Measurements from ENCODE around the gene WFDC6. TPM values are rescaled to one million over a fixed set of nuclear protein-coding genes. Genes with fewer than 3 reads are reported as not detected.
"Not testable (repeated sequence)": the region's sequence is repeated elsewhere in the genome, so short reads cannot be mapped to it uniquely, and the experiment has no call there.

WFDC6 gene
- total RNA-seq, 1 experiment from 2014 or later = not detected

DNA sequence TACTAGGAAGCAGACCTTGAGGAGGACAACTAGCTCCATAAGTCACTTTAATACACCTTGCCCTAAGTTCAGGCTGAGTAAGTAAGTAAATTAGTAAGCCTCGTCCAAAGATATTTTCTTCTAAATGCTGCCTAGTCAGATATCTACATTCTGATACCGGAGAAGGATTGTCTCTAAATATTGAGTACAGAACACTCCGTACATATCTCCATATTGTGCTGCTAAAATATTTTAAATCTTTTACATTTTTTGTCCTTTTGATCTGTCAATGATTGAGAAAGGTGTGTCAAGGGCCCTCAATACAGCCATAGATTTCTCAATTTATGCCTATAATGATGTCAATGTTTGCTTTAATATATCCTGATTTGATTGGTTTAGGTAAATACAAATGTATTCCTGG, 36.6 kb upstream of the WFDC6 start:
- Histone ChIP-seq H3K4me3 (ENCODE audit: low read length) (no peak overlapping the region), H3K9me2 (replicated peaks; ENCODE audit: insufficient read depth, low read length) (no peaks in the 10 kb centered on the region), H3K4me1 (ENCODE audit: low read length) (no peaks in the 10 kb centered on the region; the same call in 1 of the 2 replicates), H3K27ac (ENCODE audit: low read length) (no peak overlapping the region), H3K4me2 (ENCODE audit: low read depth, low read length, poor library complexity, severe bottlenecking) (no peak overlapping the region), H3K27me3 (ENCODE audit: low read length) (no peaks in the 10 kb centered on the region), H3K79me2 (ENCODE audit: low read length) (no peaks in the 10 kb centered on the region), H4K20me1 (ENCODE audit: insufficient read depth, low read depth, low read length) (no peaks in the 10 kb centered on the region), H2AFZ (ENCODE audit: low read length) (no peak overlapping the region), H3K36me3 (ENCODE audit: insufficient read depth, low read length) (no peaks in the 10 kb centered on the region), H3K9me3 (ENCODE audit: low read length) (no peaks in the 10 kb centered on the region), H3K9ac (ENCODE audit: low read length) (no peak overlapping the region)
- DNase-seq = no peak

DNA sequence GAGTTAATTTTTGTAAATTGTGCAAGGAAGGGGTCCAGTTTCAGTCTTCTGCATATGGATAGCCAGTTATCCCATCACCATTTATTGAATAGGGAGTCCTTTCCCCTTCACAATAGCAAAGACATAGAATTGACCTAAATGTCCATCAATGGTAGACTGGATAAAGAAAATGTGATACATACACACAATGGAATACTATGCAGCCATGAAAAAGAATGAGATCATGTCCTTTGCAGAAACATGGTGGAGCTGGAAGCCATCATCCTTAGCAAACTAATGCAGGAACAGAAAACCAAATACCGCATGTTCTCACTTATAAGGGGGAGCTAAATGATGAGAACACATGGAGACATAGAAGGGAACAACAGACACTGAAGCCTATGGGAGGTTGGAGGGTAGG, 30.4 kb upstream of the WFDC6 start:
- H3K4me1 ChIP-seq (ENCODE audit: low read length); H3K9me3 ChIP-seq (ENCODE audit: low read length); H3K36me3 ChIP-seq (ENCODE audit: insufficient read depth, low read length); H3K9ac ChIP-seq (ENCODE audit: low read length); H3K4me3 ChIP-seq (ENCODE audit: low read length); H3K9me2 ChIP-seq (replicated peaks; ENCODE audit: insufficient read depth, low read length); H3K4me2 ChIP-seq (ENCODE audit: low read depth, low read length, poor library complexity, severe bottlenecking); DNase-seq; H3K27me3 ChIP-seq (ENCODE audit: low read length); H3K27ac ChIP-seq (ENCODE audit: low read length); H3K79me2 ChIP-seq (ENCODE audit: low read length); H4K20me1 ChIP-seq (ENCODE audit: insufficient read depth, low read depth, low read length); H2AFZ ChIP-seq (ENCODE audit: low read length): not testable (repeated sequence)

DNA sequence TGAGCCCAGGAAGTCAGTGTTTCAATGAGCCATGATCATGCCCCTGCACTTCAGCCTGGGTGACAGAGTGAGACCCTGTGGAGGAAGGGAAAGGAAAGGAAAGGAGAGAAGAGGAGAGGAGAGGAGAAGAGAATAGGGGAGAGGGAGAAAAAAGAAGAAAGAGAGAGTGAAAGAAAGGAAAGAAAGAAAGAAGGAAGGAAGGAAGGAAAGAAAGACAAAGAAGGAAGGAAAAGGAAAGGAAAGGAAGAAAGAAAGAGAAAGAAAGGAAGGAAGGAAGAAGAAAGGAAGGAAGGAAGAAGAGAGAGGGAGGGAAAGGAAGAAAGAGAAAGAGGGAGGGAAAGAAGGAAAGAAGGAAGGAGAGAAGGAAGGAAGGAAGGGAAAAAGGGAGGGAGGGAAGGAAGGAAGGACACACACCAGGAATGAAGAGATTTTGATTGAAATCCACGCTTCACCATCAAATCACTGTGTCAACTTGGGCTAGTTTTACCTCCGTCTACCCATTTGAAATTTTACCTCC, 25.5 kb upstream of the WFDC6 start:
- H3K9me3 ChIP-seq (ENCODE audit: low read length) = no peaks in the 10 kb centered on the region
- no peak for DNase-seq
- H3K27ac ChIP-seq (ENCODE audit: low read length) = no peak overlapping the region
- H3K4me1 ChIP-seq (ENCODE audit: low read length) = no peaks in the 10 kb centered on the region
- H3K79me2 ChIP-seq (ENCODE audit: low read length) = no peaks in the 10 kb centered on the region
- H3K27me3 ChIP-seq (ENCODE audit: low read length) = no peaks in the 10 kb centered on the region
- no peak overlapping the region for H3K4me2 ChIP-seq (ENCODE audit: low read depth, low read length, poor library complexity, severe bottlenecking)
- H3K36me3 ChIP-seq (ENCODE audit: insufficient read depth, low read length) = no peaks in the 10 kb centered on the region
- H2AFZ ChIP-seq (ENCODE audit: low read length) = no peak overlapping the region
- no peaks in the 10 kb centered on the region for H3K9me2 ChIP-seq (replicated peaks; ENCODE audit: insufficient read depth, low read length)
- no peaks in the 10 kb centered on the region for H4K20me1 ChIP-seq (ENCODE audit: insufficient read depth, low read depth, low read length)
- no peak overlapping the region for H3K4me3 ChIP-seq (ENCODE audit: low read length)
- H3K9ac ChIP-seq (ENCODE audit: low read length) = no peak overlapping the region

DNA sequence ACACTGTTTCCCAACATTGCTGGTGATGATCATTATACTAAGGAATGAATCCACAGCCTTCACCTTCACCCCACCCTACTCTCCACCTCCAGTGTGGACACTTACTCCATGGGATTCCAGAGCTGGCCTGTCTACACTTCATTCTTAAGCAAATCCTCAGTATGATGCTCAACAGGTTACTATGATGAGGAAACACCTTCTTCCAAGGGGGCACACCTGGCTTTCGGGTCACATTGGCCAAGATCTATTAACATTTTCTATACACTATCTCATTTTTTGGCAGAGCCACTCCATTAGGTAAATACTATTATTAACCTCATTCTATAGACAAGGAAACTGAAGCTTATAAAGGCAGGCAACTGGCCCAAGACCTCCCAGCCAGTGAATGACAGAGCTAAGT, 15.9 kb upstream of the WFDC6 start:
- H3K9me2 ChIP-seq (replicated peaks; ENCODE audit: insufficient read depth, low read length) = no peaks in the 10 kb centered on the region
- H3K4me2 ChIP-seq (ENCODE audit: low read depth, low read length, poor library complexity, severe bottlenecking) = no peak overlapping the region
- no peak overlapping the region for H3K9ac ChIP-seq (ENCODE audit: low read length)
- no peak overlapping the region for H3K4me3 ChIP-seq (ENCODE audit: low read length)
- no peaks in the 10 kb centered on the region for H3K79me2 ChIP-seq (ENCODE audit: low read length)
- no peaks in the 10 kb centered on the region for H3K36me3 ChIP-seq (ENCODE audit: insufficient read depth, low read length)
- H4K20me1 ChIP-seq (ENCODE audit: insufficient read depth, low read depth, low read length) = no peaks in the 10 kb centered on the region
- no peaks in the 10 kb centered on the region for H3K27me3 ChIP-seq (ENCODE audit: low read length)
- H3K9me3 ChIP-seq (ENCODE audit: low read length) = no peaks in the 10 kb centered on the region; the same call in 1 of the 2 replicates
- no peak for DNase-seq
- no peak overlapping the region for H3K27ac ChIP-seq (ENCODE audit: low read length)
- H2AFZ ChIP-seq (ENCODE audit: low read length) = no peak overlapping the region
- H3K4me1 ChIP-seq (ENCODE audit: low read length) = no peaks in the 10 kb centered on the region

DNA sequence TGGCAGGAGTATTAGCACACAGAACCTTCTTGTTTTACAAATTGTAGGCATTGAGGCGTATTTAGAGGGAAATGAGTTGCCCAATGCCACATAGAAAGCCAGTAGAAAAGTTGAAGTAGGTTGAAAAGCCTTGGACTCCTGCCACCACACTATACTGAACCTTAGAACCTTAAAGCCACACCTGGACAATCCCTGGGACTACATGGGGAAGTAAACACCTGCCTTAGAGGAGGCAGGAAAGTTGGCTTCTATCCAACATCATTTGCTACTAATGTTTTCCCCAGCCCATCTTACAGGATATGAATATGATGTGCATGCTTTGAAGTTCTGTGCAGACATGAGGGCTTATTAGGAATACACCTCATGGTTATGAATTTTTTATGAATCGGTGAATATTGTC, 13.2 kb upstream of the WFDC6 start:
- Histone ChIP-seq H3K4me2 (ENCODE audit: low read depth, low read length, poor library complexity, severe bottlenecking) (no peak overlapping the region), H3K79me2 (ENCODE audit: low read length) (no peaks in the 10 kb centered on the region), H4K20me1 (ENCODE audit: insufficient read depth, low read depth, low read length) (no peaks in the 10 kb centered on the region), H3K4me1 (ENCODE audit: low read length) (no peaks in the 10 kb centered on the region), H3K27ac (ENCODE audit: low read length) (no peak overlapping the region), H3K36me3 (ENCODE audit: insufficient read depth, low read length) (no peaks in the 10 kb centered on the region), H3K27me3 (ENCODE audit: low read length) (no peaks in the 10 kb centered on the region), H3K9ac (ENCODE audit: low read length) (no peak overlapping the region), H3K4me3 (ENCODE audit: low read length) (no peak overlapping the region), H3K9me2 (replicated peaks; ENCODE audit: insufficient read depth, low read length) (no peaks in the 10 kb centered on the region), H2AFZ (ENCODE audit: low read length) (no peak overlapping the region), H3K9me3 (ENCODE audit: low read length) (no peaks in the 10 kb centered on the region; the same call in 1 of the 2 replicates)
- DNase-seq = no peak

DNA sequence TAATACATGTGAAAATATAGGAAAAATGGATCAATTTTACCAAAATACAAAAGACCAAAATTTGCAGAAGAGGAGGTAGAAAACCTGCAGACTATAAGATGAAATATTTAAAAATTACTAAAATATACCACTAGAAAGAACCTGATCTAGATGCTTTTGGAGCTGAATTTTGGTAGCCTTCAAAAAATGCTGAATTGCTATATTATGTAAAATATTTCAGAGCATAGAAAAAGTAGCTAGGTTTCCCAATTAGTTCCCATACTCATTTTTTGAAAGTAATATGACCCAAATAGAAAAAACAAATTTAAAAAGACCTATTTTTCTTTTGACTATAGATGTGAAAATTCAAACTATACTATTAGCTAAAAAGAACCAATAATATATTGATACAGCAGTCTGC, 11.5 kb upstream of the WFDC6 start:
- Histone ChIP-seq H3K4me2 (ENCODE audit: low read depth, low read length, poor library complexity, severe bottlenecking) (no peak overlapping the region), H3K4me3 (ENCODE audit: low read length) (no peak overlapping the region), H2AFZ (ENCODE audit: low read length) (no peak overlapping the region), H4K20me1 (ENCODE audit: insufficient read depth, low read depth, low read length) (no peaks in the 10 kb centered on the region), H3K79me2 (ENCODE audit: low read length) (no peaks in the 10 kb centered on the region), H3K9me2 (replicated peaks; ENCODE audit: insufficient read depth, low read length) (no peaks in the 10 kb centered on the region), H3K27me3 (ENCODE audit: low read length) (no peaks in the 10 kb centered on the region), H3K27ac (ENCODE audit: low read length) (no peak overlapping the region), H3K9ac (ENCODE audit: low read length) (no peak overlapping the region), H3K9me3 (ENCODE audit: low read length) (no peaks in the 10 kb centered on the region; the same call in 1 of the 2 replicates), H3K36me3 (ENCODE audit: insufficient read depth, low read length) (no peaks in the 10 kb centered on the region), H3K4me1 (ENCODE audit: low read length) (no peaks in the 10 kb centered on the region)
- no peak for DNase-seq

DNA sequence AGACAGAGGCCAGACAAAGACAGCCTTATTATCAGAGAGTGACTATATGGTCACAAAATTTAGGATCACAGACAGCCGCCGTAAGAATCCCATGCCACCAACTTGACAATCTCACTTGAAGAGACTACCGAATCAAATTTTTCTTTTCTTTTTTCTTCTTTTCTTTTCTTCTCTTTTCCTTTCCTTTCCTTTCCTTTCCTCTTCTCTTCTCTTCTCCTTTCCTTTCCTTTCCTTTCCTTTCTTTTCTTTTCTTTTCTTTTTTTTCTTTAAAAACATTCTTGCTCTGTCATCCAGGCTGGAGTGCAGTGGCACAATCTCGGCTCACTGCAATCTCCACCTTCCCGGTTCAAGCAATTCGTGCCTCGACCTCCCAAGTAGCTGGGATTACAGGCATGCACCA, 9.1 kb upstream of the WFDC6 start:
- H3K9ac ChIP-seq (ENCODE audit: low read length) = no peak overlapping the region
- H3K9me2 ChIP-seq (replicated peaks; ENCODE audit: insufficient read depth, low read length) = no peaks in the 10 kb centered on the region
- H3K27ac ChIP-seq (ENCODE audit: low read length) = no peak overlapping the region
- H3K9me3 ChIP-seq (ENCODE audit: low read length) = no peaks in the 10 kb centered on the region; the same call in 1 of the 2 replicates
- H3K4me2 ChIP-seq (ENCODE audit: low read depth, low read length, poor library complexity, severe bottlenecking) = no peak overlapping the region
- H4K20me1 ChIP-seq (ENCODE audit: insufficient read depth, low read depth, low read length) = no peaks in the 10 kb centered on the region
- H3K79me2 ChIP-seq (ENCODE audit: low read length) = no peaks in the 10 kb centered on the region
- no peaks in the 10 kb centered on the region for H3K36me3 ChIP-seq (ENCODE audit: insufficient read depth, low read length)
- H3K4me3 ChIP-seq (ENCODE audit: low read length) = no peak overlapping the region
- no peak for DNase-seq
- H3K4me1 ChIP-seq (ENCODE audit: low read length) = no peaks in the 10 kb centered on the region
- no peak overlapping the region for H2AFZ ChIP-seq (ENCODE audit: low read length)
- no peaks in the 10 kb centered on the region for H3K27me3 ChIP-seq (ENCODE audit: low read length)

DNA sequence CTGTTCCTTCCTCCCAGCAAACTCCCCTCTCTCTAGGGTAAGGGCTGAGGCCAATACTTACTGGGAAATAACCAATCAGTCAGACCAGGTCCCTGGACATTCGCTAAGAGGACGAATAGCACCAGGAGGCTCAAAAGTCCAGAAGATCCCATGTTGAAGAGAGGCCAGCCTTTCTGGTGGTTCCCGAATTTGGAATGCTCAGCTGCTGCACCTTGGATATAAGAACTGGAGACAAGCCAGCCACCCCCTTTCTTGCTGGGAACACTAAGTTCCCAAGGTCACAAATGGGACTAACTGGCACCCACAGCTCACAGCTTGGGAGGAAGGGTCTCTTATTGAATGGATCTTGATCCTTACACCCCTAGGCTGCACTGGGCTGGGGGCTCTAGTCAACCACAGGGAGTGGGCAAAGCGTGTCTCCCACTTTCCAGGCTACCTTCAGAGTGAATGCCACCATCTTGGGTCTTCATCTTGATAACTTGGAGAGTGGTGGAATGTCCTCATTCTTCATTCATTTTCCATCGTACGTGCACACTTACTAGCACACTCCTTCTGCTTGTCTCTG, 8.0 kb upstream of the WFDC6 start, which contains the start of gene EPPIN:
EPPIN (minus strand) TSS at position 196 of the 565 bp plus-strand sequence; CDS start at position 152, 44 bp downstream.
- no peaks in the 10 kb centered on the region for H4K20me1 ChIP-seq (ENCODE audit: insufficient read depth, low read depth, low read length)

More for the DNA sequence above, 8.0 kb upstream of the WFDC6 start, which contains the start of gene EPPIN:
- Histone ChIP-seq H3K27me3 (ENCODE audit: low read length) (no peaks in the 10 kb centered on the region), H2AFZ (ENCODE audit: low read length) (no peak within 1 kb of the TSS), H3K27ac (ENCODE audit: low read length) (no peak within 1 kb of the TSS), H3K79me2 (ENCODE audit: low read length) (no peaks in the 10 kb centered on the region), H3K4me2 (ENCODE audit: low read depth, low read length, poor library complexity, severe bottlenecking) (no peak within 1 kb of the TSS), H3K9ac (ENCODE audit: low read length) (no peak within 1 kb of the TSS), H3K36me3 (ENCODE audit: insufficient read depth, low read length) (no peaks in the 10 kb centered on the region), H3K4me3 (ENCODE audit: low read length) (no peak within 1 kb of the TSS), H3K9me2 (replicated peaks; ENCODE audit: insufficient read depth, low read length) (no peaks in the 10 kb centered on the region), H3K9me3 (ENCODE audit: low read length) (no peaks in the 10 kb centered on the region; the same call in 1 of the 2 replicates), H3K4me1 (ENCODE audit: low read length) (no peaks in the 10 kb centered on the region)
- DNase-seq = no peak
